Stomach (tissue), 9 donors: ENCODE results near the gene FMO4. TPM values are rescaled to one million over a fixed set of nuclear protein-coding genes. Genes with fewer than 3 reads are reported as not detected.
A peak's percentile ranks its signal among the peaks of the same experiment; 100 is the strongest.
"Not testable (repeated sequence)": the region's sequence is repeated elsewhere in the genome, so short reads cannot be mapped to it uniquely, and the experiment has no call there.

Source experiments
- DNase-seq, 2 donors: peaks; one replicate each; pipeline versions ENCODE4 v3.0.0 to v3.0.0-alpha.2; 2013 to 2019
- H3K27ac ChIP-seq, 5 donors: fragments of 200-600 bp in 4 of 5; sonication (generic) in 4 of 5; one replicate each; pipeline ENCODE4 v1.5.1; 2013 to 2019; ENCODE audit warnings: mild to moderate bottlenecking in 1 of 5, moderate library complexity in 1 of 5
- H3K27me3 ChIP-seq, 3 donors: fragments of 200-600 bp; sonication (generic); one replicate each; pipeline ENCODE4 v1.5.1; 2017 to 2019; ENCODE audit warnings: mixed run types in 1 of 3
- H3K36me3 ChIP-seq, 4 donors: fragments of 200-600 bp; sonication (generic); 1 replicate in 3 of 4; 2 replicates in 1 of 4; pipeline ENCODE4 v1.5.1; 2016 to 2019
- H3K4me1 ChIP-seq, 4 donors: fragments of 200-600 bp; sonication (generic); one replicate each; pipeline ENCODE4 v1.5.1; 2016 to 2019
- H3K4me3 ChIP-seq, 4 donors: fragments of 200-600 bp; sonication (generic) in 3 of 4; one replicate each; pipeline ENCODE4 v1.5.1; 2016 to 2019; ENCODE audit warnings: mild to moderate bottlenecking in 1 of 4
- H3K9me3 ChIP-seq, 4 donors: fragments of 200-600 bp; sonication (generic); one replicate each; pipeline ENCODE4 v1.5.1; 2016 to 2019
- EP300 ChIP-seq: sonication (generic); formaldehyde crosslinking; IDR thresholded peaks from one replicate; pipeline ENCODE4 v1.6.1; 2017; ENCODE audit warnings: antibody characterized with exemption
- POLR2A ChIP-seq, 4 donors: fragments of 450-650 bp; IDR thresholded peaks; one replicate each; pipeline ENCODE4 v1.6.1; 2016; ENCODE audit warnings: antibody characterized with exemption in 4 of 4, control low read depth in 2 of 4, mild to moderate bottlenecking in 1 of 4, moderate library complexity in 1 of 4
- POLR2AphosphoS5 ChIP-seq, 3 donors: sonication (generic); formaldehyde crosslinking; IDR thresholded peaks; one replicate each; pipeline ENCODE4 v1.6.1; 2016; ENCODE audit warnings: antibody characterized with exemption in 3 of 3
- WGBS, 5 donors: extraction: QIAGEN DNeasy Blood & Tissue Kit in 3 of 5; methylation state at CpG; one replicate each; pipeline versions ENCODE4 v1.1.5 to v1.1.7; 2013 to 2018; 5-methylcytosine and 5-hydroxymethylcytosine counted together
- intact Hi-C: fragments of 100-400 bp; cut with DNase I; formaldehyde crosslinking; loops from one replicate; pipeline ENCODE4 v1.15.1; 2023; ENCODE audit warnings: low total_unique reads
- polyA plus RNA-seq, 3 donors: library from polyadenylated mRNA; stranded (reverse); fragments of 200-250 nt; gene quantifications; one replicate each; pipeline ENCODE4 v1.2.3, GENCODE V29; 2013
- total RNA-seq, 5 donors: library from RNA; depleted of rRNA; stranded (reverse); fragments of >200 nt; gene quantifications; one replicate each; pipeline versions ENCODE4 v1.1.0 to v1.2.3, GENCODE V29; 2014 to 2016
- TF ChIP-seq, protein P1 (sequence below), 7 experiments: fragments of 450-650 bp in 4 of 7; fragments of 200-600 bp in 3 of 7; sonication (generic) in 3 of 7; IDR thresholded peaks; one replicate each; pipeline ENCODE4 v1.5.1; 2016 to 2019; ENCODE audit warnings: antibody characterized with exemption in 7 of 7, control low read depth in 2 of 7, mild to moderate bottlenecking in 1 of 7
- donor health status: healthy with polysubstance abuse.
- donor health status: Bipolar disorder and iron deficiency.
- donor health status: healthy.

FMO4 gene
- total and polyA plus RNA-seq, 8 donors: 0.89 to 12.2 (median 3.8) TPM; not detected in 1

DNA sequence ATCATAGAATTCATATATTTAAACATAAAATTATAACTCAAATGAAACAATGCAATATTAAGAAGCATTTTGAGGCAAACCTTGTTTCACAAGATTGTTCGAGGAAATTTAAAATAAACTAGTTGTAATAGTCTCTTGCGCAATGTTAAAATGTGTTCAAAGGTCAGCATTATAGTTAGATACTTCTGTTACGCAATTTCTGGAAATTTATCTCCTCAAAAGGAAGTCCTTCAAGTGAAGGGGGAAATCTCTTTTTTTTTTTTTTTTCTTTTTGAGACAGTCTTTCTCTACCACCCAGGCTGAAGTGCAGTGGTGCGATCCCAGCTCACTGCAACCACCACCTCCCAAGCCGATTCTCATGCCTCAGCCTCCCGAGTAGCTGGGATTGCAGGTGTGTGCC lies 52.1 kb downstream of the FMO4 start:
- no peaks in the 10 kb centered on the region for H3K4me1 ChIP-seq
- H3K36me3 ChIP-seq: no peaks in the 10 kb centered on the region
- no peak overlapping the region for H3K4me3 ChIP-seq
- DNase-seq: peak in 1 of 2 donors; percentile 5
- WGBS, 5 donors: 75 to 89% (median 82%) methylated on average over 6 of the region's 6 CpGs
- H3K9me3 ChIP-seq: peaks cover 0 to 5% (median 0%) of the 10 kb centered on the region in 4 donors
- no peak overlapping the region for H3K27ac ChIP-seq
- TF ChIP-seq POLR2A (IDR thresholded peaks at IDR 0.05) (no peak), EP300 (no peak), POLR2AphosphoS5 (IDR thresholded peaks at IDR 0.05) (no peak)
- TF ChIP-seq, protein P1, sequence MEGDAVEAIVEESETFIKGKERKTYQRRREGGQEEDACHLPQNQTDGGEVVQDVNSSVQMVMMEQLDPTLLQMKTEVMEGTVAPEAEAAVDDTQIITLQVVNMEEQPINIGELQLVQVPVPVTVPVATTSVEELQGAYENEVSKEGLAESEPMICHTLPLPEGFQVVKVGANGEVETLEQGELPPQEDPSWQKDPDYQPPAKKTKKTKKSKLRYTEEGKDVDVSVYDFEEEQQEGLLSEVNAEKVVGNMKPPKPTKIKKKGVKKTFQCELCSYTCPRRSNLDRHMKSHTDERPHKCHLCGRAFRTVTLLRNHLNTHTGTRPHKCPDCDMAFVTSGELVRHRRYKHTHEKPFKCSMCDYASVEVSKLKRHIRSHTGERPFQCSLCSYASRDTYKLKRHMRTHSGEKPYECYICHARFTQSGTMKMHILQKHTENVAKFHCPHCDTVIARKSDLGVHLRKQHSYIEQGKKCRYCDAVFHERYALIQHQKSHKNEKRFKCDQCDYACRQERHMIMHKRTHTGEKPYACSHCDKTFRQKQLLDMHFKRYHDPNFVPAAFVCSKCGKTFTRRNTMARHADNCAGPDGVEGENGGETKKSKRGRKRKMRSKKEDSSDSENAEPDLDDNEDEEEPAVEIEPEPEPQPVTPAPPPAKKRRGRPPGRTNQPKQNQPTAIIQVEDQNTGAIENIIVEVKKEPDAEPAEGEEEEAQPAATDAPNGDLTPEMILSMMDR (IDR thresholded peaks at IDR 0.05): no peak
- intact Hi-C loops: no loop called here
- no peaks in the 10 kb centered on the region for H3K27me3 ChIP-seq

DNA sequence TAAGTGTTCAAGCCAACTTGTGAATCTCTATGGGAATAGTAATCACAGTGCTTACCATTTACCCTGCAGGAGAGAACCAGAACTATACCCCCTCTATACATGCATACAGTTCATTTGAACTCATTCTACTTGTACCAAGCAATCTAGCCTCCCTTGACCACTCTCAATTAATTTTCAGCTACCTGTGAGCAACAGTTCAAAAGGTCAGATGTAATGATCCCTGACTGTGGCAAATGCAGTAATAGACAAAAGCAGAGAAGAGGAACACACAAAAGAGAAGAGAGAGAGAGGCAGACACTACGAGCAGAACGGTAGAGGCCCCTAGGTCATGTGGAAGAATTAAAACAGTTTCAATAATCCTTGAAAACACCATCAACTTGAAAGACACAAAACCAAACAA lies 52.8 kb downstream of the FMO4 start:
- Histone ChIP-seq H3K4me1 (no peaks in the 10 kb centered on the region), H3K36me3 (no peaks in the 10 kb centered on the region), H3K9me3 (peaks cover 0 to 5% (median 0%) of the 10 kb centered on the region in 4 donors), H3K27ac (no peak overlapping the region), H3K27me3 (no peaks in the 10 kb centered on the region), H3K4me3 (no peak overlapping the region)
- 59 to 75% (median 67%) methylated on average over 2 of the region's 2 CpGs for WGBS, 5 donors
- no peak for TF ChIP-seq POLR2AphosphoS5 (IDR thresholded peaks at IDR 0.05)
- TF ChIP-seq, protein P1 (IDR thresholded peaks at IDR 0.05): no peak
- TF ChIP-seq POLR2A (IDR thresholded peaks at IDR 0.05): no peak
- no peak for TF ChIP-seq EP300
- intact Hi-C loops: no loop called here
- DNase-seq: no peak

DNA sequence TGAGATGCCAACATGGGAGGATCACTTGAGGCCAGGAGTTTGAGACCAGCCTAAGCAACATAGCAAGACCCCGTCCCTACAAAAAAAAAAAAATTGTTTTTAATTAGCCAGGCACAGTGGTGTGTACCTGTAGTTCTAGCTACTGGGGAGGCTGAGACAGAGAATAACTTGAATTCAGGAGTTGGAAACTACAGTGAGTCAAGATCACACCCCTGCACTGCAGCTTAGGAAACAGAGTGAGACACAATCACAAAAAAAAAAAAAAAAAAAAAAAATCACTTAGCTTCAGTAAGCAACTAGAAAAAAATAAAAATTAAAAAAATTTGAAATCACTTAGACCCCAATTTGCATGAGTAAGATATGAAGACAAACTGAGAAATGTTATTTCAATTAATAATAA lies 53.5 kb downstream of the FMO4 start:
- TF ChIP-seq POLR2AphosphoS5 (IDR thresholded peaks at IDR 0.05) (no peak), EP300 (no peak), POLR2A (IDR thresholded peaks at IDR 0.05) (no peak)
- TF ChIP-seq, protein P1 (IDR thresholded peaks at IDR 0.05): no peak
- no peak for DNase-seq
- 76 to 95% (median 83%) methylated on average over 1 of the region's 1 CpG for WGBS, 5 donors
- Histone ChIP-seq H3K4me1 (no peaks in the 10 kb centered on the region), H3K27me3 (no peaks in the 10 kb centered on the region), H3K27ac (no peak overlapping the region), H3K4me3 (no peak overlapping the region), H3K9me3 (peaks cover 0 to 5% (median 0%) of the 10 kb centered on the region in 4 donors), H3K36me3 (no peaks in the 10 kb centered on the region)
- intact Hi-C loops: no loop called here

DNA sequence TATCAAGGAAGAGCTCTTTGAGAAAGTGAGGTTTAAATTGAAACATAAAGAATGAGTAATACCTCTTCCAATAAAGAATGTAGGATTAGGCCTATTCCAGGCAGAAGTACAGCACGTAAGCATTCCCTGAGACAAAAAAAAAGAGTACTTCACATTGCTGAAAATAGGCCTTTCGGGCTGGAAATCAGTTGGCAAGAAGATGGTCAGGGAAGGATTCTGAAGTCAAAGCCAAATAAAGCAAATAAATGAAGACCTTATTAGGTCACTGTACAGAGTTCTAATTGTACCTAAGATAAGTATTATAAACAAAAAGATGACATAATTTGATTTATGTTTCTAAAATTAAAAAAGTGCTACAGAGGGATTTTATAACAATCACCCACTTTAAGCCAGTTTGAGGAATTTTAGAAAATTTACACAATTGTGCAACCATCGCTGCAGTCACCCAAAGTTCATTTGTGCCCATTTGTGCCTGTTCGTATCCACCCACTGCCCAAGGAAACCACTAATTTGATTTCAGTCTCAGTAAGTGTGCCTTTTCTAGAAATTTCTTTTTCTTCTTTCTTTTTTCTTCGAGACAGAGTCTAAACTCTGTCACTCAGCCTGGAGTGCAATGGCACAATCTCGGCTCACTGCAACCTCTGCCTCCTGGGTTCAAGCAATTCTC lies 58.6 kb downstream of the FMO4 start:
- no peaks in the 10 kb centered on the region for H3K9me3 ChIP-seq
- DNase-seq: no peak
- WGBS, 5 donors: 84 to 90% (median 87%) methylated on average over 6 of the region's 6 CpGs
- H3K4me1 ChIP-seq: no peaks in the 10 kb centered on the region
- TF ChIP-seq POLR2A (IDR thresholded peaks at IDR 0.05): no peak
- no peak for TF ChIP-seq EP300
- no peak for TF ChIP-seq POLR2AphosphoS5 (IDR thresholded peaks at IDR 0.05)
- TF ChIP-seq, protein P1 (IDR thresholded peaks at IDR 0.05): no peak
- no peaks in the 10 kb centered on the region for H3K27me3 ChIP-seq
- intact Hi-C loops: no loop called here
- H3K27ac ChIP-seq: no peak overlapping the region
- H3K36me3 ChIP-seq: no peaks in the 10 kb centered on the region
- H3K4me3 ChIP-seq: no peak overlapping the region

DNA sequence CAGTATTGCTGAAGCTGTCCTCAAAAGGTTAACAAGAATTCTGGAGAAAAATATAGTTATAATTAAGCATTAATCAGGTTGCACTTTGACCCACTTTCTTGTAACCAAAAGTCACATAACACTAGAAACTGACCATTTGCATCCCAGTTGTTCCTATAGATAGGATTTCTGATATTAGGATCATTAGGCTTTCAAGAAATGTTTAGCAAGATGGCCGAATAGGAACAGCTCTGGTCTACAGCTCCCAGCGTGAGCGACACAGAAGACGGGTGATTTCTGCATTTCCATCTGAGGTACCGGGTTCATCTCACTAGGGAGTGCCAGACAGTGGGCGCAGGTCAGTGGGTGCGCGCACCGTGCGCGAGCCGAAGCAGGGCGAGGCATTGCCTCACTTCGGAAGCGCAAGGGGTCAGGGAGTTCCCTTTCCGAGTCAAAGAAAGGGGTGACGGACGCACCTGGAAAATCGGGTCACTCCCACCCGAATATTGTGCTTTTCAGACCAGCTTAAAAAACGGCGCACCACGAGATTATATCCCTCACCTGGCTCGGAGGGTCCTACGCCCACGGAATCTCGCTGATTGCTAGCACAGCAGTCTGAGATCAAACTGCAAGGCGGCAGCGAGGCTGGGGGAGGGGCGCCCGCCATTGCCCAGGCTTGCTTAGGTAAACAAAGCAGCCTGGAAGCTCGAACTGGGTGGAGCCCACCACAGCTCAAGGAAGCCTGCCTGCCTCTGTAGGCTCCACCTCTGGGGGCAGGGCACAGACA lies 59.6 kb downstream of the FMO4 start:
- DNase-seq, H3K27ac ChIP-seq, H3K9me3 ChIP-seq, H3K27me3 ChIP-seq, H3K36me3 ChIP-seq, H3K4me3 ChIP-seq, H3K4me1 ChIP-seq, intact Hi-C loops: not testable (repeated sequence)
- WGBS, 5 donors: 63 to 85% (median 77%) methylated on average over 12 to 28 of the region's 32 CpGs
